H1 (cell line): ENCODE results near the gene NECTIN3. TPM values are rescaled to one million over a fixed set of nuclear protein-coding genes. Genes with fewer than 3 reads are reported as not detected.

Experiments used
- CTCF ChIA-PET: fragments of 300-600 bp; sonication (Branson Sonifier 250); formaldehyde crosslinking; loops from one replicate; lab custom pipeline; 2021; ENCODE audit not compliant: partially characterized antibody; lab: Charles Lee
- POLR2A ChIA-PET: fragments of 300-600 bp; sonication (Branson Sonifier 250); formaldehyde crosslinking; loops from one replicate; lab custom pipeline; 2021; ENCODE audit warnings: inconsistent platforms; ENCODE audit not compliant: partially characterized antibody; lab: Charles Lee
- DNase-seq, 2 experiments: peaks; one replicate each; pipeline versions ENCODE4 v3.0.0 to v3.0.0-alpha.2; 2010 to 2022; ENCODE audit warnings: low spot score in 2 of 2, low read depth in 1 of 2, mixed read lengths in 1 of 2
- FAIRE-seq: peaks from 2 replicates; lab custom pipeline; 2011; peaks lifted over from hg19 to GRCh38; lab: Jason Lieb, UNC
- H2AFZ ChIP-seq: 2 replicates; pipeline ENCODE4 v1.8.1; 2012; ENCODE audit warnings: low read length, inconsistent platforms
- H2AK5ac ChIP-seq: 2 replicates; pipeline ENCODE4 v1.6.1; 2013; ENCODE audit warnings: low read depth, low read length
- H2BK120ac ChIP-seq: replicated peaks from 2 replicates; pipeline ENCODE3; 2013; ENCODE audit warnings: low read depth, low read length, inconsistent platforms
- H2BK12ac ChIP-seq: 2 replicates; pipeline ENCODE4 v1.6.1; 2013; ENCODE audit warnings: low read depth, low read length
- H2BK15ac ChIP-seq: 2 replicates; pipeline ENCODE4 v1.6.1; 2013; ENCODE audit warnings: low read length
- H2BK20ac ChIP-seq: 2 replicates; pipeline ENCODE4 v1.6.1; 2013; ENCODE audit warnings: low read length
- H2BK5ac ChIP-seq: 2 replicates; pipeline ENCODE4 v1.6.1; 2013; ENCODE audit warnings: low read depth, low read length
- H3K14ac ChIP-seq: 2 replicates; pipeline ENCODE4 v1.6.1; 2013; ENCODE audit warnings: inconsistent platforms; ENCODE audit not compliant: insufficient read length
- H3K18ac ChIP-seq: 2 replicates; pipeline ENCODE4 v1.6.1; 2013; ENCODE audit warnings: low read length; ENCODE audit errors: extremely low read depth
- H3K23ac ChIP-seq: 2 replicates; pipeline ENCODE4 v1.6.1; 2013; ENCODE audit warnings: inconsistent platforms; ENCODE audit not compliant: insufficient read length
- H3K23me2 ChIP-seq: 2 replicates; pipeline ENCODE4 v1.6.1; 2013; ENCODE audit warnings: low read depth, low read length
- H3K27ac ChIP-seq: 2 replicates; pipeline ENCODE4 v1.6.1; 2011; ENCODE audit warnings: low read depth, low read length, inconsistent platforms
- H3K27me3 ChIP-seq, 4 experiments: replicated peaks in 1 of 4; 1 replicate in 1 of 4; 2 replicates in 3 of 4; pipeline versions ENCODE4 v1.6.1 to v1.8.1; 2011 to 2013; ENCODE audit warnings: low read length in 3 of 4, mild to moderate bottlenecking in 3 of 4, inconsistent platforms in 2 of 4, mixed read lengths in 2 of 4, moderate library complexity in 1 of 4; ENCODE audit not compliant: control insufficient read depth in 3 of 4, insufficient read depth in 3 of 4; ENCODE audit errors: extremely low read depth in 1 of 4
- H3K36me3 ChIP-seq, 4 experiments: 2 replicates each; pipeline versions ENCODE4 v1.6.1 to v1.8.1; 2011 to 2013; ENCODE audit warnings: mild to moderate bottlenecking in 4 of 4, low read length in 3 of 4, moderate library complexity in 2 of 4, control low read depth in 1 of 4, inconsistent platforms in 1 of 4; ENCODE audit not compliant: insufficient read depth in 4 of 4, control insufficient read depth in 2 of 4
- H3K4ac ChIP-seq: replicated peaks from 2 replicates; pipeline ENCODE3; 2013; ENCODE audit warnings: low read length, low read depth, mixed read lengths, inconsistent platforms; ENCODE audit not compliant: insufficient read length
- H3K4me1 ChIP-seq, 4 experiments: replicated peaks in 1 of 4; 1 replicate in 1 of 4; 2 replicates in 3 of 4; pipeline versions ENCODE4 v1.6.1 to v1.8.1; 2011 to 2013; ENCODE audit warnings: low read length in 3 of 4, inconsistent platforms in 2 of 4, mixed read lengths in 1 of 4; ENCODE audit not compliant: insufficient read depth in 4 of 4, control insufficient read depth in 3 of 4
- H3K4me2 ChIP-seq, 2 experiments: 2 replicates each; pipeline versions ENCODE4 v1.6.1 to v1.8.1; 2011 to 2013; ENCODE audit warnings: low read depth in 2 of 2, low read length in 2 of 2, control low read depth in 1 of 2, inconsistent platforms in 1 of 2, mild to moderate bottlenecking in 1 of 2; ENCODE audit not compliant: insufficient read depth in 1 of 2
- H3K4me3 ChIP-seq, 4 experiments: fragments of 200-600, 300-600 bp in 1 of 4; sonication (generic), shearing (Covaris generic), sonication (Bioruptor Twin) in 1 of 4; 2 replicates each; pipeline versions ENCODE4 v1.5.1 to v1.8.1; 2011 to 2016; ENCODE audit warnings: low read length in 4 of 4, low read depth in 3 of 4, control low read depth in 2 of 4, inconsistent platforms in 2 of 4, mild to moderate bottlenecking in 2 of 4, mixed read lengths in 1 of 4, moderate library complexity in 1 of 4; ENCODE audit not compliant: insufficient read depth in 2 of 4; ENCODE audit errors: extremely low read depth in 1 of 4
- H3K56ac ChIP-seq: replicated peaks from 2 replicates; pipeline ENCODE3; 2013; ENCODE audit warnings: low read depth, mild to moderate bottlenecking, mixed read lengths, low read length, inconsistent platforms; ENCODE audit not compliant: insufficient read length
- H3K79me1 ChIP-seq: 2 replicates; pipeline ENCODE4 v1.6.1; 2013; ENCODE audit warnings: low read depth, low read length, control low read depth
- H3K79me2 ChIP-seq, 2 experiments: 2 replicates each; pipeline versions ENCODE4 v1.6.1 to v1.8.1; 2012 to 2013; ENCODE audit warnings: low read length in 2 of 2, mild to moderate bottlenecking in 2 of 2, inconsistent platforms in 1 of 2; ENCODE audit not compliant: insufficient read depth in 2 of 2, control insufficient read depth in 1 of 2
- H3K9ac ChIP-seq, 4 experiments: replicated peaks in 1 of 4; 1 replicate in 1 of 4; 2 replicates in 3 of 4; pipeline versions ENCODE4 v1.6.1 to v1.8.1; 2011 to 2013; ENCODE audit warnings: low read depth in 3 of 4, low read length in 3 of 4, control low read depth in 2 of 4, mild to moderate bottlenecking in 2 of 4, moderate library complexity in 2 of 4, inconsistent platforms in 1 of 4; ENCODE audit errors: extremely low read depth in 1 of 4
- H3K9me3 ChIP-seq, 2 experiments: 2 replicates each; pipeline versions ENCODE4 v1.6.1 to v1.8.1; 2012 to 2013; ENCODE audit warnings: mild to moderate bottlenecking in 2 of 2, moderate library complexity in 2 of 2, control low read depth in 1 of 2, inconsistent platforms in 1 of 2, low read depth in 1 of 2, low read length in 1 of 2, mixed read lengths in 1 of 2; ENCODE audit not compliant: insufficient read depth in 2 of 2
- H4K20me1 ChIP-seq, 2 experiments: replicated peaks in 1 of 2; 2 replicates each; pipeline versions ENCODE3 to v1.8.1; 2011 to 2013; ENCODE audit warnings: inconsistent platforms in 2 of 2, low read length in 2 of 2, mild to moderate bottlenecking in 1 of 2; ENCODE audit not compliant: insufficient read depth in 2 of 2, control insufficient read depth in 1 of 2
- H4K5ac ChIP-seq: 2 replicates; pipeline ENCODE4 v1.6.1; 2013; ENCODE audit warnings: low read length, low read depth, mixed read lengths, inconsistent platforms; ENCODE audit not compliant: insufficient read length
- H4K8ac ChIP-seq: 2 replicates; pipeline ENCODE4 v1.8.0; 2013; ENCODE audit warnings: mild to moderate bottlenecking, moderate library complexity, low read length, inconsistent platforms; ENCODE audit not compliant: insufficient read depth; ENCODE audit errors: extremely low read depth
- H4K91ac ChIP-seq: replicated peaks from 2 replicates; pipeline ENCODE3; 2013; ENCODE audit warnings: low read length, mixed read lengths, inconsistent platforms; ENCODE audit not compliant: insufficient read length
- CEBPB ChIP-seq: IDR thresholded peaks from 2 replicates; pipeline ENCODE4 v1.6.1; 2012; ENCODE audit warnings: low read depth, low read length
- CHD2 ChIP-seq: IDR thresholded peaks from 2 replicates; pipeline ENCODE4 v1.6.1; 2012; ENCODE audit warnings: low read length, improper control_type of control experiment
- FOSL1 ChIP-seq: IDR thresholded peaks from 2 replicates; pipeline ENCODE4 v1.6.1; 2011; ENCODE audit warnings: mild to moderate bottlenecking, low read depth, low read length, moderate library complexity; ENCODE audit not compliant: insufficient read depth
- HDAC6 ChIP-seq: IDR thresholded peaks from one replicate; pipeline ENCODE4 v1.7.1; 2012; ENCODE audit warnings: low read depth, mild to moderate bottlenecking, inconsistent platforms, low read length, moderate library complexity
- SIN3A ChIP-seq, 2 experiments: IDR thresholded peaks in 1 of 2; conservative IDR thresholded peaks in 1 of 2; 2 replicates each; pipeline ENCODE4 v1.6.1; 2011 to 2012; ENCODE audit warnings: low read length in 2 of 2, improper control_type of control experiment in 1 of 2, low read depth in 1 of 2, mild to moderate bottlenecking in 1 of 2
- TCF12 ChIP-seq: IDR thresholded peaks from 2 replicates; pipeline ENCODE4 v1.6.1; 2011; ENCODE audit warnings: low read depth, mild to moderate bottlenecking, low read length
- USF2 ChIP-seq: IDR thresholded peaks from 2 replicates; pipeline ENCODE4 v1.6.1; 2011; ENCODE audit warnings: low read length, improper control_type of control experiment
- WGBS, 2 experiments: shearing (Covaris generic) in 1 of 2; methylation state at CpG; one replicate each; pipeline versions ENCODE4 v1.1.6 to v1.1.7; 2013 to 2015; ENCODE audit warnings: low lambda C conversion rate in 2 of 2, mixed read lengths in 2 of 2, inconsistent platforms in 1 of 2, low coverage in 1 of 2, missing lambda C conversion rate in 1 of 2; ENCODE audit not compliant: insufficient replicate concordance in 2 of 2, insufficient coverage in 1 of 2, insufficient read length in 1 of 2; ENCODE audit errors: extremely low coverage in 1 of 2, missing lambda C conversion rate in 1 of 2; 5-methylcytosine and 5-hydroxymethylcytosine counted together
- polyA plus RNA-seq, 7 experiments: library from polyadenylated mRNA; depleted of rRNA in 3 of 7; stranded (reverse) in 5 of 7; unstranded in 2 of 7; fragments of >200 nt in 5 of 7; fragments of 200-250 nt in 2 of 7; gene quantifications; 1 replicate in 5 of 7; 2 replicates in 1 of 7; 4 replicates in 1 of 7; pipeline versions ENCODE4 v1.2.1 to v1.2.3, GENCODE V29; 2011 to 2013; ENCODE audit warnings: missing spikeins in 2 of 7, mixed read lengths in 2 of 7
- total RNA-seq: library from RNA; stranded (reverse); fragmentation: NEBNext Ultra II Directional; extraction: Animal tissue kit (Norgen Biotek cat#: 25700); gene quantifications from 2 replicates; pipeline ENCODE4 v1.2.1, GENCODE V29; 2021

The NECTIN3 gene
- total and polyA plus RNA-seq, 2 of the 8 experiments (the other 6 are each of a cell fraction or from before 2014, with no cell fraction given): 13.6 to 50.6 TPM

GRCh38 chr3:111045564-111045963, 26.1 kb upstream of the NECTIN3 start:
- Histone ChIP-seq H3K27ac (no peak overlapping the region), H3K9ac (no peak overlapping the region), H4K5ac (peak overlapping the region; percentile 53), H3K4me3 (no peak overlapping the region), H4K91ac (peak overlapping the region; percentile 20), H3K4ac (peak overlapping the region; percentile 96), H3K18ac (peak overlapping the region; percentile 24; the same call in 1 of the 2 replicates), H3K14ac (no peak overlapping the region), H3K4me1 (peaks cover 0 to 17% (median 9%) of the 10 kb centered on the region in 4 experiments; a peak in 5 of 7 replicates), H2AK5ac (peak overlapping the region; percentile 17; the same call in 1 of the 2 replicates), H3K79me2 (no peaks in the 10 kb centered on the region), H2BK5ac (peak overlapping the region; percentile 78; the same call in 1 of the 2 replicates), H2BK15ac (no peak overlapping the region), H3K9me3 (peaks cover 8 to 10% of the 10 kb centered on the region in 2 experiments; a peak in 3 of 4 replicates), H4K20me1 (no peaks in the 10 kb centered on the region), H3K27me3 (no peaks in the 10 kb centered on the region), H2AFZ (no peak overlapping the region), H3K23ac (no peak overlapping the region), H3K79me1 (no peaks in the 10 kb centered on the region), H2BK20ac (peak overlapping the region; percentile 96), H3K56ac (no peak overlapping the region), H3K4me2 (no peak overlapping the region), H4K8ac (no peak overlapping the region), H3K23me2 (no peaks in the 10 kb centered on the region), H3K36me3 (peaks cover 0 to 5% (median 2%) of the 10 kb centered on the region in 4 experiments; a peak in 3 of 8 replicates), H2BK12ac (peak overlapping the region; percentile 40), H2BK120ac (peak overlapping the region; percentile 88)
- TF ChIP-seq FOSL1 (no peak), CEBPB (peak; percentile 46; the same call in 1 of the 2 replicates), SIN3A (conservative IDR thresholded peaks at IDR 0.05 in 1 of 2, IDR thresholded peaks at IDR 0.05 in 1 of 2; ENCODE audit: low read depth in 1 of 2, low read length in 2 of 2) (no peak), HDAC6 (no peak), CHD2 (no peak), TCF12 (no peak), USF2 (no peak)
- 85% methylated on average over 6 of the region's 6 CpGs; no CpG with 5 or more reads in 1 of the 2 experiments for WGBS, 2 experiments
- ChIA-PET CTCF (no interaction called here), POLR2A (no interaction called here)
- FAIRE-seq: no peak
- no peak for DNase-seq
